K562 (cell line): ENCODE measurements around the gene PLAC1. TPM values are rescaled to one million over a fixed set of nuclear protein-coding genes. Genes with fewer than 3 reads are reported as not detected.

ENCODE experiments used
- ATAC-seq: fragments of 200-7000 bp; cut with Tn5 transposase; 3 replicates; pipeline ENCODE4 v1.9.1; 2020; ENCODE audit warnings: moderate library complexity
- BruUV-seq: library from RNA; stranded (reverse); fragments of 400-500 nt; replicated peaks from 2 replicates; lab custom pipeline; 2021; lab: Mats Ljungman, UMichigan
- CTCF ChIA-PET: fragments of 300-600 bp; formaldehyde crosslinking; extraction: SDS; loops from one replicate; lab custom pipeline; 2021; ENCODE audit warnings: low intra/inter-chr PET ratio; lab: Yijun Ruan, JAX
- POLR2A ChIA-PET: fragments of 300-600, 350-650 bp; sonication (Branson Sonifier 250); formaldehyde crosslinking; extraction: SDS; loops from one replicate; lab custom pipeline; 2021; ENCODE audit warnings: antibody characterized with exemption, inconsistent platforms; lab: Yijun Ruan, JAX
- DNase-seq, 4 experiments: peaks; one replicate each; pipeline versions ENCODE4 v3.0.0 to v3.0.0-alpha.2; 2011 to 2018; ENCODE audit warnings: low spot score in 3 of 4, mixed read lengths in 3 of 4; ENCODE audit errors: extremely low read depth in 1 of 4
- FAIRE-seq: peaks from 2 replicates; lab custom pipeline; 2011; peaks lifted over from hg19 to GRCh38; lab: Jason Lieb, UNC
- H2AFZ ChIP-seq: 2 replicates; pipeline ENCODE4 v1.6.0; 2011; ENCODE audit warnings: low read depth, low read length, control low read depth, inconsistent platforms
- H3K27ac ChIP-seq: fragments of 200-600 bp; 3 replicates; pipeline ENCODE4 v1.8.0; 2011; ENCODE audit warnings: low read depth, mild to moderate bottlenecking, control low read depth, inconsistent platforms, low read length, moderate library complexity, mixed read lengths; ENCODE audit errors: extremely low read depth
- H3K27me3 ChIP-seq, 2 experiments: fragments of 300-600 bp in 1 of 2; 2 replicates in 1 of 2; 3 replicates in 1 of 2; pipeline versions ENCODE4 v1.6.0 to v1.8.0; 2011; ENCODE audit warnings: inconsistent platforms in 2 of 2, low read length in 2 of 2, mild to moderate bottlenecking in 1 of 2, mixed read lengths in 1 of 2, moderate library complexity in 1 of 2; ENCODE audit not compliant: control insufficient read depth in 2 of 2, insufficient read depth in 2 of 2
- H3K36me3 ChIP-seq: fragments of 300-600 bp; 3 replicates; pipeline ENCODE4 v1.8.0; 2011; ENCODE audit warnings: mild to moderate bottlenecking, low read length, inconsistent platforms; ENCODE audit not compliant: control insufficient read depth, insufficient read depth
- H3K4me1 ChIP-seq, 2 experiments: fragments of 200-600 bp in 1 of 2; replicated peaks in 1 of 2; 2 replicates in 1 of 2; 3 replicates in 1 of 2; pipeline versions ENCODE4 v1.5.1 to v1.8.0; 2011; ENCODE audit warnings: inconsistent platforms in 2 of 2, low read length in 2 of 2, mild to moderate bottlenecking in 1 of 2, mixed read lengths in 1 of 2, moderate library complexity in 1 of 2; ENCODE audit not compliant: control insufficient read depth in 2 of 2, insufficient read depth in 2 of 2
- H3K4me2 ChIP-seq: 2 replicates; pipeline ENCODE4 v1.6.1; 2011; ENCODE audit warnings: low read length, control low read depth, inconsistent platforms, mixed read lengths; ENCODE audit not compliant: insufficient read depth
- H3K4me3 ChIP-seq: fragments of 200-600 bp; sonication (generic), shearing (Covaris generic); 2 replicates; pipeline ENCODE4 v1.5.1; 2016; ENCODE audit warnings: control low read depth, inconsistent platforms
- H3K79me2 ChIP-seq: fragments of 200-600 bp; 3 replicates; pipeline ENCODE4 v1.8.0; 2011; ENCODE audit warnings: low read length, inconsistent platforms; ENCODE audit not compliant: control insufficient read depth, insufficient read depth
- H3K9ac ChIP-seq, 2 experiments: 2 replicates each; pipeline versions ENCODE4 v1.6.0 to v1.6.1; 2011; ENCODE audit warnings: low read depth in 2 of 2, low read length in 2 of 2, control low read depth in 1 of 2, inconsistent platforms in 1 of 2, mild to moderate bottlenecking in 1 of 2, mixed read lengths in 1 of 2; ENCODE audit not compliant: insufficient read depth in 1 of 2
- H3K9me1 ChIP-seq: one replicate; pipeline ENCODE4 v1.6.0; 2011; ENCODE audit warnings: inconsistent platforms, mild to moderate bottlenecking, low read length, moderate library complexity; ENCODE audit not compliant: control insufficient read depth, insufficient read depth
- H3K9me3 ChIP-seq: replicated peaks from 2 replicates; pipeline ENCODE4 v1.5.1; 2011; ENCODE audit warnings: low read depth, low read length, inconsistent platforms; ENCODE audit not compliant: control insufficient read depth, insufficient read depth
- H4K20me1 ChIP-seq: replicated peaks from 2 replicates; pipeline ENCODE4 v1.6.1; 2011; ENCODE audit warnings: low read length, inconsistent platforms, mixed read lengths; ENCODE audit not compliant: control insufficient read depth, insufficient read depth
- ATF3 ChIP-seq, 2 experiments: fragments of 450-650 bp in 1 of 2; sonication (generic) in 1 of 2; formaldehyde crosslinking in 1 of 2; IDR thresholded peaks in 1 of 2; conservative IDR thresholded peaks in 1 of 2; 2 replicates each; pipeline versions ENCODE4 v1.6.1 to v1.8.1; 2016 to 2023; ENCODE audit warnings: mild to moderate bottlenecking in 2 of 2, moderate library complexity in 2 of 2, inconsistent platforms in 1 of 2, missing genetic modification reagents in 1 of 2
- JUN ChIP-seq, 2 experiments: sonication (generic) in 1 of 2; formaldehyde crosslinking in 1 of 2; IDR thresholded peaks; 2 replicates each; pipeline versions ENCODE4 v1.6.1 to v1.8.0; 2012 to 2022; ENCODE audit warnings: borderline replicate concordance in 2 of 2, mild to moderate bottlenecking in 2 of 2, improper control_type of control experiment in 1 of 2, low read depth in 1 of 2, low read length in 1 of 2, missing genetic modification reagents in 1 of 2
- NFE2L1 ChIP-seq: fragments of 450-650 bp; IDR thresholded peaks from 2 replicates; pipeline ENCODE4 v1.6.1; 2016; ENCODE audit warnings: missing genetic modification characterization, low read depth, mild to moderate bottlenecking, missing compliant biosample characterization, moderate library complexity, borderline replicate concordance
- TFE3 ChIP-seq: fragments of 450-650 bp; formaldehyde crosslinking; IDR thresholded peaks from 2 replicates; pipeline ENCODE4 v1.4.0; 2020; ENCODE audit warnings: mild to moderate bottlenecking, mixed read lengths
- ZNF592 ChIP-seq: fragments of 450-650 bp; IDR thresholded peaks from 2 replicates; pipeline ENCODE4 v1.6.1; 2017; ENCODE audit warnings: antibody characterized with exemption, mild to moderate bottlenecking
- whole genome bisulfite sequencing: fragments of 100-300 bp; shearing (Covaris generic); methylation state at CpG from one replicate; pipeline ENCODE4 v1.1.6; 2016; ENCODE audit warnings: low coverage, mixed read lengths; ENCODE audit not compliant: insufficient coverage; ENCODE audit errors: missing lambda C conversion rate; 5-methylcytosine and 5-hydroxymethylcytosine counted together
- in situ Hi-C: fragments of 300-500 bp; cut with MboI; formaldehyde crosslinking; loops from 4 replicates; pipeline ENCODE4 v1.15.0; 2018; ENCODE audit warnings: inconsistent platforms, mixed read lengths
- intact Hi-C: fragments of 100-400 bp; cut with micrococcal nuclease; formaldehyde crosslinking; loops from 2 replicates; pipeline ENCODE4 v1.14.2; 2022
- polyA plus RNA-seq, 8 experiments: library from polyadenylated mRNA; depleted of rRNA in 4 of 8; stranded (reverse) in 5 of 8; unstranded in 3 of 8; fragments of >200 nt; fragmentation: Nextera tagmentation in 2 of 8; fragmentation: Illumina TruSeq in 1 of 8; extraction: Ambion mirVana in 2 of 8; extraction: Trizol in 1 of 8; gene quantifications; 2 replicates each; pipeline versions ENCODE4 v1.2.1 to v1.2.3, GENCODE V29; 2011 to 2014; ENCODE audit warnings: inconsistent platforms in 1 of 8, missing spikeins in 1 of 8
- total RNA-seq, 7 experiments: library from RNA; depleted of rRNA in 6 of 7; stranded (reverse); fragments of >200 nt in 6 of 7; fragmentation: Illumina TruSeq in 2 of 7; extraction: Trizol in 2 of 7; gene quantifications; 2 replicates each; pipeline versions ENCODE4 v1.2.1 to v1.2.3, GENCODE V29; 2011 to 2021; ENCODE audit warnings: low replicate concordance in 1 of 7

PLAC1 gene
- total and polyA plus RNA-seq, 9 of the 15 experiments (the other 6 are each of a cell fraction or from before 2014, with no cell fraction given): 0.82 to 9.1 (median 1.7) TPM

- 0 out of 2 replicates have a peak, but pooled peaks have one; percentile 65 for TF ChIP-seq ZNF592
- peak; percentile 67 for TF ChIP-seq JUN (IDR thresholded peaks at IDR 0.05; ENCODE audit: borderline replicate concordance, low read depth, low read length)
- TF ChIP-seq JUN (CRISPR knock-in tag; IDR thresholded peaks at IDR 0.05; ENCODE audit: borderline replicate concordance): no peak
Measured at GRCh38 chrX:134622056-134622812, 36.0 kb downstream of the PLAC1 start (continued).

GRCh38 chrX:134619838-134620237 lies 38.4 kb downstream of the PLAC1 start:
- no peaks in the 10 kb centered on the region for H3K36me3 ChIP-seq
- POLR2A ChIA-PET: no interaction called here
- intact Hi-C loops (loop anchor here (5.0 kb wide), 1 partner anchor 98 kb away; no protein-coding TSS in a partner anchor), in situ Hi-C loops (no loop called here)
- no peak overlapping the region for H3K27ac ChIP-seq
- ATAC-seq: no peak
- TF ChIP-seq TFE3 (CRISPR knock-in tag) (no peak), ATF3 (IDR thresholded peaks at IDR 0.05) (peak; percentile 30; the same call in 1 of the 2 replicates), ATF3 (CRISPR knock-in tag; conservative IDR thresholded peaks at IDR 0.05) (no peak), NFE2L1 (tag) (0 out of 2 replicates have a peak, but pooled peaks have one; percentile 5)
- H3K79me2 ChIP-seq: no peaks in the 10 kb centered on the region
- no peak for FAIRE-seq
- no TSS peak for BruUV-seq
- no peaks in the 10 kb centered on the region for H3K9me3 ChIP-seq
- CTCF ChIA-PET: no interaction called here
- no peak overlapping the region for H2AFZ ChIP-seq
- H4K20me1 ChIP-seq: no peaks in the 10 kb centered on the region
- DNase-seq: no peak
- no peaks in the 10 kb centered on the region for H3K9me1 ChIP-seq
- WGBS: 13% methylated on average over 1 of the region's 1 CpG
- no peak overlapping the region for H3K4me3 ChIP-seq
- H3K27me3 ChIP-seq: no peaks in the 10 kb centered on the region
- peaks cover 0 to 23% of the 10 kb centered on the region in 2 experiments; a peak in 4 of 5 replicates for H3K4me1 ChIP-seq
- H3K9ac ChIP-seq: no peak overlapping the region
- H3K4me2 ChIP-seq: no peak overlapping the region
